BE2C (cell line): ENCODE data around the gene PRKD1.

ENCODE experiments used
- DNase-seq: peaks from one replicate; pipeline ENCODE4 v3.0.0-alpha.2; 2020
- H3K27me3 ChIP-seq: fragments of 250-450 bp; sonication (Bioruptor Pico); 2 replicates; pipeline ENCODE4 v1.5.1; 2020; ENCODE audit warnings: mild to moderate bottlenecking
- H3K36me3 ChIP-seq: fragments of 250-450 bp; sonication (Bioruptor Pico); 2 replicates; pipeline ENCODE4 v1.5.1; 2020; ENCODE audit warnings: mild to moderate bottlenecking
- H3K4me1 ChIP-seq: fragments of 250-450 bp; sonication (Bioruptor Pico); 2 replicates; pipeline ENCODE4 v1.5.1; 2020
- H3K4me3 ChIP-seq: 2 replicates; pipeline ENCODE4 v1.5.1; 2011; ENCODE audit warnings: low read depth, low read length
- H3K9me3 ChIP-seq: fragments of 250-450 bp; sonication (Bioruptor Pico); 2 replicates; pipeline ENCODE4 v1.5.1; 2020
- CTCF ChIP-seq: IDR thresholded peaks from 2 replicates; pipeline ENCODE4 v1.5.1; 2012; ENCODE audit warnings: mild to moderate bottlenecking, low read depth, low read length

PRKD1 gene

DNA sequence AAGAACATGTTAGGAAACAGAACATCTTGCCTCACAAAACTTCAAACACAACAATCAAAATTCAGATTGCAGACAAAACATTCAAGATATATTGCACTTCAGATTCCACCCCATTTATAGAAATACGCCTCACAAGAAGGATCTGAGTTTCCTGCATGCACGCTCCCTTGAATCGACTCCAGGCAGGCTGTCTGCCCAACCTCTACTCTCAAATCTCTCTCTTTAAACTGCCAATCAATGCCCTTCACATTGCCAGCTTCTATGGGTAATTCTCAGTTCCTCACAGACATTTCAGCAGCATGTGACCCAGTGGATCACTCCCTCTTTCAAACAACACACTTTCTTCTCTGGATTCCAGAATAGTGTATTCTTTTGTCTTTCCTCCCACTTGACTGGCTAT, 184.1 kb downstream of the PRKD1 start:
- TF ChIP-seq CTCF, result no peak
- H3K4me1 ChIP-seq, result no peaks in the 10 kb centered on the region
- H3K9me3 ChIP-seq, result no peaks in the 10 kb centered on the region
- DNase-seq, result no peak
- no peaks in the 10 kb centered on the region for H3K27me3 ChIP-seq
- H3K4me3 ChIP-seq, result no peak overlapping the region
- no peaks in the 10 kb centered on the region for H3K36me3 ChIP-seq

DNA sequence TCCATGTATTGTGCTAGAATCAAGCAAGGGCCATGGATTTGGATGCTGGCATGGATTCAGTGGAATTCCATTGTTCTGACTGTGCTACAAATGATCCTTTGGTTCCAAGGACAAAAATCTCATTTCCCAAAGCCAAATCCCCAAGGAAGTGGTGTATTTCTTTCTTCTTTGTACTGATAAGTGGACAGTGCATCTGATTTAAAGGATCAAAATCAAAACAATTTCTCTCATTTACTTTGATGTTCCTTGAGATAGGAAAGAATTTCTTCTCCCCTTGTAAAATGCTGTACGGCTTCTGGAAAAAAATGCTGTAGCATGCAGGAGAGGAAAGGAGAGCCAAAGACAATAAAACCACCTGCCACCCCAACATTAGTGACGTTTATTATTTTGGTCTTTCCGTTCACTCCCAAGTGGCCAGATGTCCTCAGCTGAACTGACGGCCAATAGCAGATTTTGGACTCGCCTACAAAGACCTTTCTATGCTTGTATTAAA, 185.7 kb downstream of the PRKD1 start:
- Histone ChIP-seq H3K9me3 (no peaks in the 10 kb centered on the region), H3K4me3 (no peak overlapping the region), H3K27me3 (no peaks in the 10 kb centered on the region), H3K36me3 (no peaks in the 10 kb centered on the region), H3K4me1 (no peaks in the 10 kb centered on the region)
- no peak for DNase-seq
- TF ChIP-seq CTCF, result no peak

DNA sequence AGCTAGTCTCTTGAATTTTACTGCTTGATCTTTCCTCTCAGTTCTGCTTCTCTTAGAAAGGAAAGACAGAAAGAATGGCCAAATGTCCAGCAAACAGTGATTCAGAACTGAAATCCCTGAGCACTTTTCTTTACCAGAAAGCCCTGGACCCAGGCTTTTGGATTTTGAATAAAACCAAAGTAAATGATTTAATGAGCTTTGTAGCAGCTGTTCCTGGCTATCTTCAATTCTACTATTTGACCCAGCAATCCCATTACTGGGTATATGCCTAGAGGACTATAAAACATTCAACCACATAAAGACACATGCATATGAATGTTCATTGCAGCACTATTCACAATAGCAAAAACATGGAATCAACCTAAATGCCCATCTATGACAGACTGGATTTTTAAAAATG, 187.2 kb downstream of the PRKD1 start:
- Histone ChIP-seq H3K4me3 (no peak overlapping the region), H3K4me1 (no peaks in the 10 kb centered on the region), H3K9me3 (no peaks in the 10 kb centered on the region; the same call in 1 of the 2 replicates), H3K27me3 (no peaks in the 10 kb centered on the region), H3K36me3 (no peaks in the 10 kb centered on the region)
- TF ChIP-seq CTCF, result no peak
- no peak for DNase-seq

DNA sequence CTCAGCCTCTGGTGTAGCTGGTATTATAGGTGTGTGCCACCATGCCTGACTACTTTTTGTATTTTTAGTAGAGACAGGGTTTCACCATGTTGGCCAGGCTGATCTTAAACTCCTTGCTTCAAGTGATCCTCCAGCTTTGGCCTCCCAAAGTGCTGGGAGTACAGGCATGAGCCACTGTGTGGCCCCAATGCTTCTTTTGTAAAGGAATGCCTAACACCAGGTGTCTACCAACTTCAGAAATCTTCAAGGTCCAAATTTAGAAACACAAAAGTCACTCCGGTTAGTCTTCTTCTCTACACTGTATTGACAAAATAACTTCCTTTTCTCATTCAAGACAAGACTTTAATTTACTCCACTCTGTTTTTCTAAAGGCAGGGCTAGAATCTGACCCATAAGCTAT, 188.7 kb downstream of the PRKD1 start:
- DNase-seq, result no peak
- no peaks in the 10 kb centered on the region for H3K27me3 ChIP-seq
- H3K4me3 ChIP-seq, result no peak overlapping the region
- H3K36me3 ChIP-seq, result no peaks in the 10 kb centered on the region
- H3K9me3 ChIP-seq, result no peaks in the 10 kb centered on the region; the same call in 1 of the 2 replicates
- no peaks in the 10 kb centered on the region for H3K4me1 ChIP-seq
- no peak for TF ChIP-seq CTCF

GRCh38 chr14:29738056-29738455, 189.6 kb downstream of the PRKD1 start:
- Histone ChIP-seq H3K4me3 (no peak overlapping the region), H3K27me3 (no peaks in the 10 kb centered on the region), H3K36me3 (no peaks in the 10 kb centered on the region), H3K9me3 (no peaks in the 10 kb centered on the region; the same call in 1 of the 2 replicates), H3K4me1 (no peaks in the 10 kb centered on the region)
- no peak for DNase-seq
- no peak for TF ChIP-seq CTCF

GRCh38 chr14:29735459-29735858, 192.2 kb downstream of the PRKD1 start:
- Histone ChIP-seq H3K27me3 (no peaks in the 10 kb centered on the region), H3K4me1 (no peaks in the 10 kb centered on the region), H3K36me3 (no peaks in the 10 kb centered on the region), H3K4me3 (no peak overlapping the region), H3K9me3 (no peaks in the 10 kb centered on the region; the same call in 1 of the 2 replicates)
- no peak for DNase-seq
- TF ChIP-seq CTCF, result no peak
